Mesenchymal stem cell (in vitro differentiated cells and primary cell): ENCODE data around the gene PARP9.
A peak's percentile ranks its signal among the peaks of the same experiment; 100 is the strongest.

Source experiments
- DNase-seq: peaks from one replicate; pipeline ENCODE4 v3.0.0-alpha.2; 2013
- H2AFZ ChIP-seq: one replicate; pipeline ENCODE4 v1.6.1; 2013; ENCODE audit warnings: low read depth, mild to moderate bottlenecking, control low read depth, inconsistent platforms, low read length, moderate library complexity
- H2AK5ac ChIP-seq: 2 replicates; pipeline ENCODE4 v1.6.1; 2013; ENCODE audit warnings: low read length, moderate library complexity, mild to moderate bottlenecking, inconsistent platforms; ENCODE audit not compliant: severe bottlenecking
- H2BK120ac ChIP-seq: one replicate; pipeline ENCODE4 v1.6.1; 2013; ENCODE audit warnings: low read depth, mild to moderate bottlenecking, inconsistent platforms, low read length, moderate library complexity
- H2BK12ac ChIP-seq, 2 experiments: one replicate each; pipeline ENCODE4 v1.6.1; 2013; ENCODE audit warnings: inconsistent platforms in 2 of 2, low read length in 2 of 2, mild to moderate bottlenecking in 2 of 2, moderate library complexity in 2 of 2, control low read depth in 1 of 2
- H2BK15ac ChIP-seq: one replicate; pipeline ENCODE4 v1.6.1; 2013; ENCODE audit warnings: mild to moderate bottlenecking, low read depth, inconsistent platforms; ENCODE audit not compliant: poor library complexity, severe bottlenecking
- H2BK5ac ChIP-seq: 2 replicates; pipeline ENCODE4 v1.6.1; 2013; ENCODE audit warnings: low read depth, mild to moderate bottlenecking, low read length, control low read depth, inconsistent platforms; ENCODE audit not compliant: poor library complexity, severe bottlenecking
- H3K14ac ChIP-seq, 2 experiments: one replicate each; pipeline ENCODE4 v1.6.1; 2013; ENCODE audit warnings: inconsistent platforms in 2 of 2, low read length in 2 of 2, control low read depth in 1 of 2, mild to moderate bottlenecking in 1 of 2, moderate library complexity in 1 of 2
- H3K18ac ChIP-seq, 2 experiments: one replicate each; pipeline ENCODE4 v1.6.1; 2013; ENCODE audit warnings: inconsistent platforms in 2 of 2, low read length in 2 of 2, control low read depth in 1 of 2, low read depth in 1 of 2, mild to moderate bottlenecking in 1 of 2
- H3K23ac ChIP-seq, 2 experiments: one replicate each; pipeline ENCODE4 v1.6.1; 2013; ENCODE audit warnings: inconsistent platforms in 2 of 2, low read length in 2 of 2, mild to moderate bottlenecking in 2 of 2, moderate library complexity in 2 of 2, control low read depth in 1 of 2
- H3K27ac ChIP-seq: 2 replicates; pipeline ENCODE4 v1.5.1; 2013; ENCODE audit warnings: mild to moderate bottlenecking, moderate library complexity, low read length, control low read depth, inconsistent platforms; ENCODE audit not compliant: poor library complexity, severe bottlenecking
- H3K27me3 ChIP-seq, 2 experiments: 2 replicates each; pipeline versions ENCODE4 v1.6.1 to v1.7.0; 2013; ENCODE audit warnings: low read length in 2 of 2, mild to moderate bottlenecking in 2 of 2, moderate library complexity in 2 of 2, control low read depth in 1 of 2, inconsistent platforms in 1 of 2; ENCODE audit not compliant: control insufficient read depth in 1 of 2, insufficient read depth in 1 of 2
- H3K36me3 ChIP-seq, 2 experiments: 2 replicates each; pipeline versions ENCODE4 v1.6.1 to v1.7.0; 2013; ENCODE audit warnings: low read length in 2 of 2, control low read depth in 1 of 2, inconsistent platforms in 1 of 2, low read depth in 1 of 2, mild to moderate bottlenecking in 1 of 2; ENCODE audit not compliant: insufficient read depth in 2 of 2, control insufficient read depth in 1 of 2
- H3K4ac ChIP-seq, 2 experiments: one replicate each; pipeline ENCODE4 v1.6.1; 2013; ENCODE audit warnings: inconsistent platforms in 2 of 2, low read length in 2 of 2, mild to moderate bottlenecking in 2 of 2, moderate library complexity in 2 of 2, control low read depth in 1 of 2, low read depth in 1 of 2
- H3K4me1 ChIP-seq: 2 replicates; pipeline ENCODE4 v1.6.1; 2013; ENCODE audit warnings: low read depth, low read length, control low read depth; ENCODE audit not compliant: control insufficient read depth, insufficient read depth
- H3K4me2 ChIP-seq: 2 replicates; pipeline ENCODE4 v1.6.1; 2013; ENCODE audit warnings: low read length, mild to moderate bottlenecking, inconsistent platforms; ENCODE audit not compliant: poor library complexity, severe bottlenecking
- H3K4me3 ChIP-seq, 2 experiments: 2 replicates each; pipeline versions ENCODE4 v1.5.1 to v1.7.0; 2013; ENCODE audit warnings: low read length in 2 of 2, mild to moderate bottlenecking in 2 of 2, control low read depth in 1 of 2, low read depth in 1 of 2; ENCODE audit not compliant: insufficient read depth in 1 of 2
- H3K79me1 ChIP-seq: replicated peaks from 2 replicates; pipeline ENCODE4 v1.6.1; 2013; ENCODE audit warnings: mild to moderate bottlenecking, control low read depth, low read length, inconsistent platforms; ENCODE audit not compliant: poor library complexity, severe bottlenecking
- H3K9ac ChIP-seq: 2 replicates; pipeline ENCODE4 v1.7.0; 2013; ENCODE audit warnings: mild to moderate bottlenecking, low read length, moderate library complexity
- H3K9me3 ChIP-seq: 2 replicates; pipeline ENCODE4 v1.7.0; 2013; ENCODE audit warnings: mild to moderate bottlenecking, low read length; ENCODE audit not compliant: control insufficient read depth
- H4K8ac ChIP-seq: one replicate; pipeline ENCODE4 v1.6.1; 2013; ENCODE audit warnings: inconsistent platforms, mild to moderate bottlenecking, low read length, moderate library complexity
- H4K91ac ChIP-seq: one replicate; pipeline ENCODE4 v1.6.1; 2013; ENCODE audit warnings: mild to moderate bottlenecking, low read length, inconsistent platforms
- WGBS: methylation state at CpG from one replicate; pipeline ENCODE4 v1.1.7; 2013; ENCODE audit warnings: mixed read lengths; 5-methylcytosine and 5-hydroxymethylcytosine counted together

PARP9 gene

DNA sequence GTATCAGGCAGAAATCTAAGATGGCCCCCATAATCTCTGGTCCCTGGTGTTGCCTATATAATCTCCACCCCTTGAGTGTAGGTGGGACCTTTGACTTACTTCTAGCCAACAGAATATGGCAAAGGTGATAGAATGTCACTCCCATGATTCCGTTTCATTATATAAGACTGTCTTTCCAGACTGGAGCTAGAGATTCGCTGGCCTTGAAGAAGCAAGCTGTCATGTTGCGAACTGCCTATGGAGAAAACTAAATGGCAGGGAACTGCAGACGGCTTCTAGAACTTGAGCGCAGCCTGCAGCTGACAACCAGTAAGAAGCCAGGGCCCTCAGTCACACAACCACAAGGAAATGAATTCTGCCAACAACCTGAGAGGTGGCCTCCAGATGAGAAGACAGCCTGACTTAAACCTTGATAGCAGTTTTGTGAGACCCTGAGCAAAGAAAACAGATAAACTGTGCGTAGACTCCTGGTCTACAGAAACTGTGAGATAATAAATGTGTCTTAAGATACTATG lies 47.2 kb downstream of the PARP9 start:
- no peak overlapping the region for H3K9ac ChIP-seq
- H3K4me2 ChIP-seq, result no peak overlapping the region
- WGBS, result 90% methylated on average over 6 of the region's 6 CpGs
- H3K18ac ChIP-seq, result no peak overlapping the region
- H3K14ac ChIP-seq, result no peak overlapping the region
- DNase-seq, result no peak
- no peak overlapping the region for H2BK12ac ChIP-seq
- no peak overlapping the region for H2AK5ac ChIP-seq
- no peaks in the 10 kb centered on the region for H3K9me3 ChIP-seq
- H3K27me3 ChIP-seq, result no peaks in the 10 kb centered on the region
- H3K4me3 ChIP-seq, result no peak overlapping the region
- no peak overlapping the region for H4K8ac ChIP-seq
- no peak overlapping the region for H3K23ac ChIP-seq
- H3K4ac ChIP-seq, result no peak overlapping the region
- no peak overlapping the region for H4K91ac ChIP-seq
- H2BK120ac ChIP-seq, result no peak overlapping the region
- H2BK5ac ChIP-seq, result no peak overlapping the region
- no peak overlapping the region for H3K27ac ChIP-seq
- no peak overlapping the region for H2BK15ac ChIP-seq
- peaks cover 3% of the 10 kb centered on the region for H3K4me1 ChIP-seq
- H2AFZ ChIP-seq, result no peak overlapping the region
- no peaks in the 10 kb centered on the region for H3K36me3 ChIP-seq
- no peaks in the 10 kb centered on the region for H3K79me1 ChIP-seq

GRCh38 chr3:122515870-122516269 lies 48.2 kb downstream of the PARP9 start:
- no peak for DNase-seq
- H3K9me3 ChIP-seq, result no peaks in the 10 kb centered on the region

DNA sequence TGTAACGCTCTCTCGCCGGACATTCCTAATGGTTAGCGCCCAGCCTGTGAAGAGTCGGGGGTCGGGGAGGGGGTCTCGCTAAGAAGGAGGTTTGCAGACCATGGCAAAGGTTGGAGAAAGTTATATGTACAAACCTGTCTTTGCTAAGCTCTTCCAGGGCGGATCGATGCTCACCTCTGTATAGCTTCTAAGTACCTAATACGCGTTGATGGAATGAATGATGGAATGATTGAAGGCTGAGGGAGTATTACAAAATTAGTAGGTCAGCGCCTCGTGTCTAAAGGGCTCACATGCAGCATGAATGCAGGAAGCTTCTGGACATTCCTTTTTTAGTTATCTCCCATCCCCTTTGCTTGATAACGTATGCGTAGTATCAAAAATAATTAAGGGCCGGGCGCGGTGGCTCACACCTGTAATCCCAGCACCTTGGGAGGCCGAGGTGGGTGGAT lies 49.1 kb downstream of the PARP9 start:
- peak overlapping the region; percentile 19 for H2AFZ ChIP-seq
- no peaks in the 10 kb centered on the region for H3K36me3 ChIP-seq
- H3K79me1 ChIP-seq, result no peaks in the 10 kb centered on the region
- H2BK120ac ChIP-seq, result no peak overlapping the region
- peak overlapping the region; percentile 91 to 95 for H3K4me3 ChIP-seq
- peaks cover 3% of the 10 kb centered on the region for H3K4me1 ChIP-seq
- no peaks in the 10 kb centered on the region for H3K27me3 ChIP-seq
- no peak overlapping the region for H2BK12ac ChIP-seq
- no peak overlapping the region for H3K4ac ChIP-seq
- peak overlapping the region; percentile 95 for H3K9ac ChIP-seq
- H2AK5ac ChIP-seq, result no peak overlapping the region
- no peak overlapping the region for H3K14ac ChIP-seq
- peak overlapping the region; percentile 79 for H3K4me2 ChIP-seq
- H2BK15ac ChIP-seq, result peak overlapping the region; percentile 40
- H3K23ac ChIP-seq, result no peak overlapping the region
- no peak overlapping the region for H3K18ac ChIP-seq
- no peak overlapping the region for H2BK5ac ChIP-seq
- H3K9me3 ChIP-seq, result no peaks in the 10 kb centered on the region
- DNase-seq, result no peak
- 44% methylated on average over 19 of the region's 19 CpGs for WGBS
- no peak overlapping the region for H4K91ac ChIP-seq
- H4K8ac ChIP-seq, result peak overlapping the region; percentile 76
- no peak overlapping the region for H3K27ac ChIP-seq

More at GRCh38 chr3:122515870-122516269, 48.2 kb downstream of the PARP9 start:
- WGBS, result 95% methylated on average over 3 of the region's 3 CpGs
- Histone ChIP-seq H2AK5ac (no peak overlapping the region), H3K14ac (no peak overlapping the region), H3K4ac (no peak overlapping the region), H2BK15ac (no peak overlapping the region), H3K36me3 (no peaks in the 10 kb centered on the region), H3K9ac (no peak overlapping the region), H4K91ac (no peak overlapping the region), H3K27me3 (no peaks in the 10 kb centered on the region), H2AFZ (no peak overlapping the region), H2BK5ac (no peak overlapping the region), H3K79me1 (no peaks in the 10 kb centered on the region), H3K4me1 (peaks cover 3% of the 10 kb centered on the region), H4K8ac (no peak overlapping the region), H3K4me2 (no peak overlapping the region), H3K4me3 (no peak overlapping the region), H3K27ac (no peak overlapping the region), H3K18ac (no peak overlapping the region), H3K23ac (no peak overlapping the region), H2BK12ac (no peak overlapping the region), H2BK120ac (no peak overlapping the region)

DNA sequence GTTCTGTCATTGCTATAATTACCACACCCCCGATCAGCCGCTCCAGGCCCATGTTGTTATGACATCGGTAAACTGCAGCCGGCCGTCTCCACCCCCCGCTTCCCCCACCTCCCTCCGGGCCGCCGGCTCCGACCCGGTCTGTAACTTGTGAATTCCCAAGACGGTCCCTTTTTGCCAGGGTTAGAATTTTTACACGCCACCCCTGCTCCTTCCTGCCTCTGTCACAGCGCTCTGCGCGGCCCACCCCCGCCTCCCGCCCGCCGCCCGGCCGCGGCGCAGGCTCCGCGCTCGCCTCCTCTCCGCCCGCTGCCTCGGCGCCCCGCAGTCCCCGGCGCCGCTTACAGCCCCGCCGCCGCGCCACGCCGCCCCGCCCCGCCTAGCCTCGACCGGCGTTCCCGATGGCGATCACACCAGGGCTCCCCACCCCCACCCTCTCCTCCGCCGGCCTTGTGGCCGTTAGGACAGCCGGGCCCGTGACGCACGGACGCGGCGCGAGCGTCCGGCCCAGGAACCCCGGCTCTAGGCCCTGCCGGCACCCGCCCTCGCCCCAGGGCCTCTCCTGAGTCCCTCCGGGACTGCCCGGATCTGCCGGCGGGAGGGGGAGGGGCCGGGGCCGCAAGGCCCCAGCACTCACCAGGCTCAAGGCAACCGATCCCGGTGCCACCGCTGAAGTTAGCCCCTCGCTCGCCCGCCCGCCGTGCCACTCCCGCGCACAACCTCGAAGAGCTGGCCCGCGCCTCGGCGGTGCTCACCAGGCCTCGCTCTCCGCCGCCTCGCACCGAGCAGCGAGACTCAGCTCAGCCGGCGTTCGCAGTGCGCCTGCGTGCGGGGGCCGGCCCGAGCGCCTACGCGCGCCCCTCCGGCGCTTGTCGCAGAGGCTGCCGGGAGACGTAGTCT lies 49.7 kb downstream of the PARP9 start, which contains the start of gene KPNA1:
TSS of gene KPNA1 (minus strand) at position 817 of the 897 bp plus-strand sequence. CDS start 18,374 bp downstream, outside the sequence.
- Histone ChIP-seq H2BK15ac (peak within 1 kb of the TSS; percentile 83), H3K4me3 (peak within 1 kb of the TSS; percentile 91 to 95), H2AFZ (peak within 1 kb of the TSS; percentile 90), H2BK120ac (peak within 1 kb of the TSS; percentile 92), H3K36me3 (no peaks in the 10 kb centered on the region), H3K9ac (peak within 1 kb of the TSS; percentile 95), H3K79me1 (no peaks in the 10 kb centered on the region), H3K9me3 (no peaks in the 10 kb centered on the region), H3K27me3 (no peaks in the 10 kb centered on the region), H3K4ac (peak within 1 kb of the TSS; percentile 80 to 98), H3K14ac (peak within 1 kb of the TSS; percentile 57 to 99), H2AK5ac (no peak within 1 kb of the TSS), H2BK5ac (peak within 1 kb of the TSS; percentile 89), H3K27ac (peak within 1 kb of the TSS; percentile 74), H4K91ac (peak within 1 kb of the TSS; percentile 92), H3K4me2 (peak within 1 kb of the TSS; percentile 79), H3K4me1 (peaks cover 3% of the 10 kb centered on the region), H2BK12ac (no peak within 1 kb of the TSS), H3K23ac (peak within 1 kb of the TSS in 1 of 2 experiments; percentile 78), H3K18ac (peak within 1 kb of the TSS; percentile 89 to 99), H4K8ac (peak within 1 kb of the TSS; percentile 90)
- peak; percentile 90 for DNase-seq
- under 1% methylated on average over 78 of the region's 109 CpGs for WGBS
